ENCODE results near the gene CERKL.

CERKL gene

DNA sequence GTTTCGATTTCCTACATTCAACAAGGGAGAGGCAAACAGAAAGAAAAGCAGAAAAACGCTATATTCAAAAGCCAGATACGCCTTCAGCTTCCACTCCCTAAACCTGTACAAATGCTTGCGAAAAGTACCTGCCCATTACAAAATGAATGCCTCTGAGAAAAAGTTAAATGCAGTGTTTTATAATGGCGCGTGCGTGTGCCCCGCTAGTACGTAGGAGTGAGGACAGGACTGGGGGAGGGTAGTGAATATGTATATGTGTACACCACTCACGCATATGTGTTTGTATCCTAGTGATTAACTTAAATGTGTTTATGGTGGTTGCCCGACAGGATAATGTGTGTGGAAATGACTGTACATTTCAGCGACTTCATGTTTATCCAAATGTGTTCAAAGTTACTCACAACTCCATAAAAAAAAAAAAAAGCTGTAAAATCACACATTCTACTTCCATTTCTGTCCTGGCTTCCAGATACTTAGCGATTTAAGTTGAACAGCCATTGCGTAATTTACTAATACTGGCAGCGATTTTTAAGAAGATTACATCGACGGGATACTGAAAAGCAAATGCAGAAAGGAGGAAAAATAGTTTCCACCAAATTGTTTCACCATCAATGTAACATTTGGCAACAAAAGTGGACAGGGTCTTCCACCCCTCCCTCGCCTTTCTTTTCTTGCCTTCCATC lies 22.1 kb upstream of the CERKL start:
- no peak for DNase-seq (ENCODE audit: low read depth)
- H3K4me3 ChIP-seq (ENCODE audit: low read depth, low read length): no peak overlapping the region
- in situ Hi-C loops (cut with HindIII; ENCODE audit: low sequenced_read_pairs): no loop called here
- TF ChIP-seq, protein P1, sequence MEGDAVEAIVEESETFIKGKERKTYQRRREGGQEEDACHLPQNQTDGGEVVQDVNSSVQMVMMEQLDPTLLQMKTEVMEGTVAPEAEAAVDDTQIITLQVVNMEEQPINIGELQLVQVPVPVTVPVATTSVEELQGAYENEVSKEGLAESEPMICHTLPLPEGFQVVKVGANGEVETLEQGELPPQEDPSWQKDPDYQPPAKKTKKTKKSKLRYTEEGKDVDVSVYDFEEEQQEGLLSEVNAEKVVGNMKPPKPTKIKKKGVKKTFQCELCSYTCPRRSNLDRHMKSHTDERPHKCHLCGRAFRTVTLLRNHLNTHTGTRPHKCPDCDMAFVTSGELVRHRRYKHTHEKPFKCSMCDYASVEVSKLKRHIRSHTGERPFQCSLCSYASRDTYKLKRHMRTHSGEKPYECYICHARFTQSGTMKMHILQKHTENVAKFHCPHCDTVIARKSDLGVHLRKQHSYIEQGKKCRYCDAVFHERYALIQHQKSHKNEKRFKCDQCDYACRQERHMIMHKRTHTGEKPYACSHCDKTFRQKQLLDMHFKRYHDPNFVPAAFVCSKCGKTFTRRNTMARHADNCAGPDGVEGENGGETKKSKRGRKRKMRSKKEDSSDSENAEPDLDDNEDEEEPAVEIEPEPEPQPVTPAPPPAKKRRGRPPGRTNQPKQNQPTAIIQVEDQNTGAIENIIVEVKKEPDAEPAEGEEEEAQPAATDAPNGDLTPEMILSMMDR (IDR thresholded peaks at IDR 0.05; ENCODE audit: low read depth, low read length, missing control alignments): no peak

DNA sequence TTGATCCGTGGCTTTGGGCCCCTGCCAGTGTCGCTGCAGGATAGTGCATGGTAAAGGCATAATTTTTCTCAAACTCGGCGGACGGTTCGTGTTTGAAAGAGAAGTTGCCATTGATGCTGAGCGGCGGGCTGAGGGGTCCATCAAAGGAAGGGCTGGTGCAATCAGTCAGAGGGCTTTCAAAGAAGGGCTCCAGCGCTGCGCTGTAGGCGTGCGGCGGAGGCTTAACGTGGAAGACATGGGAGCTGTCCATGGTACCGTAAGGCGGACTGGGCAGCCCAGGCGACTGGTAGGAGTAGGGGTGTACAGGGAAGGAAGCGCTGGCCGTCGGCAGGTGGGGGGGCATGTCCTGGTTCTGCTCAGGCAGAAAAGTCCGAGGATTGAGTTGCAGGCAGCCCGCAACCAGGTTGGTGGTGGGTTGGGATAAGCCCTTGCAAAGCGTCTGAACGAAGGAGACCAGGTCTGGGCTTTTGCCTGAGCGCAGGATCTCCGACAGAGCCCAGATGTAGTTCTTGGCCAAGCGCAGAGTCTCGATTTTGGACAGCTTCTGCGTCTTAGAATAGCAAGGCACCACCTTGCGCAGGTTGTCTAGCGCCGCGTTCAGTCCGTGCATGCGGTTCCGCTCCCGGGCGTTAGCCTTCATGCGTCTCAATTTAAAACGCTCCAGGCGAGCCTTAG lies 21.1 kb upstream of the CERKL start:
- in situ Hi-C loops (cut with HindIII; ENCODE audit: low sequenced_read_pairs): no loop called here
- no peak overlapping the region for H3K4me3 ChIP-seq (ENCODE audit: low read depth, low read length)
- TF ChIP-seq, protein P1 (IDR thresholded peaks at IDR 0.05; ENCODE audit: low read depth, low read length, missing control alignments): no peak
- DNase-seq (ENCODE audit: low read depth): peak; percentile 82

DNA sequence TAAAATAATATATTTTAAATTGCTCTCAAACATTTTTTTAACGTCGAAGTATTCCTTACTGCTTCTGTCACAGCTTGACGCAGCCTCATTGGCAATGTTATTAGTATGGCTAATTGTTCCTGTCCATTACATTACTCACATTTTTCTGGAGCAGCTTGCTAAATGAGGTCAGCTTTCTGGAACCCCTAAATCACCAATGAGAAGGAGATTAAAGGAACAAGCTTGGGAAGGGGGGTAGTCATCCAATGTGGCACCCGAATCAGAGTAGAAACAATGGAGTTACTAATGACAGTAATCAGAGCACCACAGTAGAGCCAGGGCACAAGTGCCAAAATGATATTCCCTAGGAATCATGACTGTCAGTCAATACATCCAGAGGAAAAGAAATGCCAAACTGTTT lies 18.3 kb upstream of the CERKL start:
- no peak for DNase-seq (ENCODE audit: low read depth)
- TF ChIP-seq, protein P1 (IDR thresholded peaks at IDR 0.05; ENCODE audit: low read depth, low read length, missing control alignments): no peak
- H3K4me3 ChIP-seq (ENCODE audit: low read depth, low read length): no peak overlapping the region
- in situ Hi-C loops (cut with HindIII; ENCODE audit: low sequenced_read_pairs): no loop called here

GRCh38 chr2:181674461-181674860 lies 17.6 kb upstream of the CERKL start:
- TF ChIP-seq, protein P1 (IDR thresholded peaks at IDR 0.05; ENCODE audit: low read depth, low read length, missing control alignments): no peak
- DNase-seq (ENCODE audit: low read depth): no peak
- no peak overlapping the region for H3K4me3 ChIP-seq (ENCODE audit: low read depth, low read length)
- in situ Hi-C loops (cut with HindIII; ENCODE audit: low sequenced_read_pairs): no loop called here

- in situ Hi-C loops (cut with HindIII; ENCODE audit: low sequenced_read_pairs): no loop called here
- TF ChIP-seq, protein P1 (IDR thresholded peaks at IDR 0.05; ENCODE audit: low read depth, low read length, missing control alignments): no peak
- no peak overlapping the region for H3K4me3 ChIP-seq (ENCODE audit: low read depth, low read length)
- DNase-seq (ENCODE audit: low read depth): no peak
Observed at GRCh38 chr2:181673173-181673572, 16.3 kb upstream of the CERKL start.

GRCh38 chr2:181672255-181673008 lies 15.5 kb upstream of the CERKL start:
- DNase-seq (ENCODE audit: low read depth): no peak
- in situ Hi-C loops (cut with HindIII; ENCODE audit: low sequenced_read_pairs): no loop called here
- no peak overlapping the region for H3K4me3 ChIP-seq (ENCODE audit: low read depth, low read length)
- TF ChIP-seq, protein P1 (IDR thresholded peaks at IDR 0.05; ENCODE audit: low read depth, low read length, missing control alignments): no peak
